ENCODE results near the gene CST3. TPM values are rescaled to one million over a fixed set of nuclear protein-coding genes. Genes with fewer than 3 reads are reported as not detected.

The CST3 gene
- total and polyA plus RNA-seq, 2 experiments from 2014 or later = 921 to 2,850 TPM

DNA sequence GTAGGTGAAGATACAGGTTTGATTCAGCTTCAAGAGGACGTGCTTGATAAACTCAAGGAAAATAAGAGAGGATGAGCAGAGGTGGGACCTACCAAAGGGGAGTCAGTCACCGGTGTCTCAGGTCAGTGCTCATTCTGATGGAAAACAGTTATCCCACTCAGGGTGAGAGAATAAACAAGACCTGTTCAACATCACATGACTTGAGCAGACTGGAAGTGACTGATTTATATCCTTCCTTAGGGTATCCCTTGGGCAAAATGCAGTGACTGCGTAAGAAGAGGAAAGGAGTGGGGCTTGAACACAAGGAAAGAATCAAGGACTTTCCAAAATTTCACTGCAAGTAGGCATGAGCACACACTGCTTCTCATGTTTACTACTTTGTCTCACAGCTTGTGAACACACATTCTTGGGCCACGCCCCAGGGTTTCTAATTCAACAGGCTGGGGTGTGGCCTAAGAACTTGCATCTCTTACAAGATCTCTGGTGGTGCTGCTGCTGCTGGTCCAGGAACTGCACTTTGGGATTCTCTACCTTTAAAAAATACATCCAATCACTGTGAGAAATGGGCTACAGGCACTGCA is 11.6 kb downstream of the CST3 start:
- H3K27me3 ChIP-seq = no peaks in the 10 kb centered on the region
- WGBS (ENCODE audit: low lambda C conversion rate, missing lambda C conversion rate) = 70% methylated on average over 4 of the region's 4 CpGs
- no peak overlapping the region for H2AFZ ChIP-seq
- no peaks in the 10 kb centered on the region for H3K9me3 ChIP-seq (ENCODE audit: low read depth)
- no peak overlapping the region for H3K4me3 ChIP-seq
- H3K9me2 ChIP-seq (replicated peaks; ENCODE audit: insufficient read depth) = no peaks in the 10 kb centered on the region
- H4K20me1 ChIP-seq (ENCODE audit: insufficient read depth, poor library complexity, severe bottlenecking) = no peaks in the 10 kb centered on the region
- H3K4me1 ChIP-seq (ENCODE audit: insufficient read depth) = peaks cover 16% of the 10 kb centered on the region
- DNase-seq (ENCODE audit: low spot score) = peak; percentile 65
- H3K36me3 ChIP-seq (replicated peaks; ENCODE audit: insufficient read depth, low read depth) = no peaks in the 10 kb centered on the region
- no peak overlapping the region for H3K4me2 ChIP-seq
- no peaks in the 10 kb centered on the region for H3K79me2 ChIP-seq
- TF ChIP-seq EZH2phosphoT487 (IDR thresholded peaks at IDR 0.05; ENCODE audit: low read depth, severe bottlenecking, unreplicated experiment) (no peak), EZH2 (IDR thresholded peaks at IDR 0.05; ENCODE audit: borderline replicate concordance) (no peak)
- TF ChIP-seq, protein P1, sequence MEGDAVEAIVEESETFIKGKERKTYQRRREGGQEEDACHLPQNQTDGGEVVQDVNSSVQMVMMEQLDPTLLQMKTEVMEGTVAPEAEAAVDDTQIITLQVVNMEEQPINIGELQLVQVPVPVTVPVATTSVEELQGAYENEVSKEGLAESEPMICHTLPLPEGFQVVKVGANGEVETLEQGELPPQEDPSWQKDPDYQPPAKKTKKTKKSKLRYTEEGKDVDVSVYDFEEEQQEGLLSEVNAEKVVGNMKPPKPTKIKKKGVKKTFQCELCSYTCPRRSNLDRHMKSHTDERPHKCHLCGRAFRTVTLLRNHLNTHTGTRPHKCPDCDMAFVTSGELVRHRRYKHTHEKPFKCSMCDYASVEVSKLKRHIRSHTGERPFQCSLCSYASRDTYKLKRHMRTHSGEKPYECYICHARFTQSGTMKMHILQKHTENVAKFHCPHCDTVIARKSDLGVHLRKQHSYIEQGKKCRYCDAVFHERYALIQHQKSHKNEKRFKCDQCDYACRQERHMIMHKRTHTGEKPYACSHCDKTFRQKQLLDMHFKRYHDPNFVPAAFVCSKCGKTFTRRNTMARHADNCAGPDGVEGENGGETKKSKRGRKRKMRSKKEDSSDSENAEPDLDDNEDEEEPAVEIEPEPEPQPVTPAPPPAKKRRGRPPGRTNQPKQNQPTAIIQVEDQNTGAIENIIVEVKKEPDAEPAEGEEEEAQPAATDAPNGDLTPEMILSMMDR (IDR thresholded peaks at IDR 0.05; ENCODE audit: poor library complexity) = no peak
- peak overlapping the region; percentile 41 for H3K27ac ChIP-seq

- Histone ChIP-seq H3K27me3 (no peaks in the 10 kb centered on the region), H3K9me2 (replicated peaks; ENCODE audit: insufficient read depth) (no peaks in the 10 kb centered on the region), H3K27ac (peak overlapping the region; percentile 92), H2AFZ (no peak overlapping the region), H3K79me2 (no peaks in the 10 kb centered on the region), H3K4me3 (no peak overlapping the region), H3K9me3 (ENCODE audit: low read depth) (no peaks in the 10 kb centered on the region), H3K36me3 (replicated peaks; ENCODE audit: insufficient read depth, low read depth) (no peaks in the 10 kb centered on the region), H4K20me1 (ENCODE audit: insufficient read depth, poor library complexity, severe bottlenecking) (no peaks in the 10 kb centered on the region), H3K4me1 (ENCODE audit: insufficient read depth) (peaks cover 16% of the 10 kb centered on the region), H3K4me2 (no peak overlapping the region)
- WGBS (ENCODE audit: low lambda C conversion rate, missing lambda C conversion rate) = 79% methylated on average over 9 of the region's 9 CpGs
- no peak for TF ChIP-seq EZH2 (IDR thresholded peaks at IDR 0.05; ENCODE audit: borderline replicate concordance)
- TF ChIP-seq, protein P1 (IDR thresholded peaks at IDR 0.05; ENCODE audit: poor library complexity) = no peak
- TF ChIP-seq EZH2phosphoT487 (IDR thresholded peaks at IDR 0.05; ENCODE audit: low read depth, severe bottlenecking, unreplicated experiment) = no peak
- DNase-seq (ENCODE audit: low spot score) = no peak
Observed at GRCh38 chr20:23625236-23625964, 12.4 kb downstream of the CST3 start.

DNA sequence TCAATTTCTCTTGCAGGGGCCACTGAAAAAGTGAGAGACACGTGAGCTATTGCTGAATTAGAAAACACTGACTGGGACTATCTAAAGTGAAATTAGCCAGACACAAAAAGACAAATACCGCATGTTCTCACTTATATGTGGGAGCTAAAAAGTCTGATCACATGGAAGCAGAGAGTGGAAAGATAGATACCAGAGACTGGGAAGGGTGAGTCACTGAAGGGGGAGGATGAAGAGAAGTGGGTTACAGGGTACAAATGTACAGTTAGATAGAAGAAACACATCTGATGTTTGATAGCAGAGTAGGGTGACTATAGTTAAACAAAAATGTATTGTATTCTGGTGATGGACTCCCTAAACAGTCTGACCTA is 13.4 kb downstream of the CST3 start:
- peaks cover 11% of the 10 kb centered on the region for H3K4me1 ChIP-seq (ENCODE audit: insufficient read depth)
- H3K9me3 ChIP-seq (ENCODE audit: low read depth) = no peaks in the 10 kb centered on the region
- H3K4me3 ChIP-seq = no peak overlapping the region
- H3K27me3 ChIP-seq = no peaks in the 10 kb centered on the region
- no peak overlapping the region for H2AFZ ChIP-seq
- H3K36me3 ChIP-seq (replicated peaks; ENCODE audit: insufficient read depth, low read depth) = no peaks in the 10 kb centered on the region
- DNase-seq (ENCODE audit: low spot score) = peak; percentile 66
- 41% methylated on average over 2 of the region's 2 CpGs for WGBS (ENCODE audit: low lambda C conversion rate, missing lambda C conversion rate)
- H3K9me2 ChIP-seq (replicated peaks; ENCODE audit: insufficient read depth) = no peaks in the 10 kb centered on the region
- H3K79me2 ChIP-seq = no peaks in the 10 kb centered on the region
- peak overlapping the region; percentile 92 for H3K27ac ChIP-seq
- TF ChIP-seq EZH2 (IDR thresholded peaks at IDR 0.05; ENCODE audit: borderline replicate concordance) = no peak
- TF ChIP-seq EZH2phosphoT487 (IDR thresholded peaks at IDR 0.05; ENCODE audit: low read depth, severe bottlenecking, unreplicated experiment) = no peak
- TF ChIP-seq, protein P1 (IDR thresholded peaks at IDR 0.05; ENCODE audit: poor library complexity) = no peak
- H3K4me2 ChIP-seq = no peak overlapping the region
- H4K20me1 ChIP-seq (ENCODE audit: insufficient read depth, poor library complexity, severe bottlenecking) = no peaks in the 10 kb centered on the region
